Measurements from ENCODE around the gene DEFB131B. TPM values are rescaled to one million over a fixed set of nuclear protein-coding genes. Genes with fewer than 3 reads are reported as not detected.

DEFB131B gene
- total RNA-seq, 2 experiments from 2014 or later = not detected

DNA sequence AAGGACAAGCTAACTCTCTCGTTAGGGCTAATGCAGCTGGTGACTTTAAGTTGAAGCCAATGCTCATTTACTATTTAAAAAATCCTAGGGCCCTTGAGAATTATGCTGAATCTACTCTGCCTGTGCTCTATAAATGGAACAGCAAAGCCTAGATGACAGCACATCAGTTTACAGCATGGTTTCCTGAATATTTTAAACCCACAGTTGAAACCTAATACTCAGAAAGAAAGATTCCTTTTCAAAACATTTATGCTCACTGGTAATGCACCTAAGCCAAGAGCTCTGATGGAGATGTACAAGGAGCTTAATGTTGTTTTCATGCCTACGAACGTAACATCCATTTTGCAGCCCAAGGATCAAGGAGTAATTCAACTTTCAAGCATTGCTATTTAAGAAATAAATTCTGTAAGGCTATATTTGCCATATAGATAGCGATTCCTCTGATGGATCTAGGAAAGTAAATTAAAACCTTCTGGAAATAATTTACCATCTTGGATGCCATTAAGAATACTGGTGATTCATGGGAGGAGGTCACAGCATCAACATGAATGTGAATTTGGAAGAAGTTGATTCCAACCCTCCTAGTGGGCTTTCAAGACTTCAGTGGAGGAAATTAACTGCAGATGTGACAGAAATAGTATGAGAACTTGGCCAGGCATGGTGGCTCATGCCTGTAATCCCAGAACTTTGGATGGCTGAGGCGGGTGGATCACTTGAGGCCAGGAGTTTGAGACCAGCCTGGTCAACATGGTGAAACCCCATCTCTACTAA lies 35.7 kb downstream of the DEFB131B start:
- Mint-ChIP-seq H3K4me3 (no peak overlapping the region), H3K36me3 (ENCODE audit: low read depth) (peaks cover 55% of the 10 kb centered on the region), H3K9me3 (no peaks in the 10 kb centered on the region), H3K4me1 (ENCODE audit: low read depth) (peaks cover 15% of the 10 kb centered on the region), H3K27me3 (ENCODE audit: low read depth) (no peaks in the 10 kb centered on the region), H3K27ac (no peak overlapping the region)
- no peak for DNase-seq
- intact Hi-C loops (cut with micrococcal nuclease) = loop anchor here (5.0 kb wide), 3 partner anchors 112 to 518 kb away; partner anchors contain the start of gene CLPB
- CTCF ChIA-PET = interaction anchor here (0.8 to 1.2 kb wide), 2 partner anchors 12 to 63 kb away, joined by 3 read pairs; no protein-coding TSS in a partner anchor

DNA sequence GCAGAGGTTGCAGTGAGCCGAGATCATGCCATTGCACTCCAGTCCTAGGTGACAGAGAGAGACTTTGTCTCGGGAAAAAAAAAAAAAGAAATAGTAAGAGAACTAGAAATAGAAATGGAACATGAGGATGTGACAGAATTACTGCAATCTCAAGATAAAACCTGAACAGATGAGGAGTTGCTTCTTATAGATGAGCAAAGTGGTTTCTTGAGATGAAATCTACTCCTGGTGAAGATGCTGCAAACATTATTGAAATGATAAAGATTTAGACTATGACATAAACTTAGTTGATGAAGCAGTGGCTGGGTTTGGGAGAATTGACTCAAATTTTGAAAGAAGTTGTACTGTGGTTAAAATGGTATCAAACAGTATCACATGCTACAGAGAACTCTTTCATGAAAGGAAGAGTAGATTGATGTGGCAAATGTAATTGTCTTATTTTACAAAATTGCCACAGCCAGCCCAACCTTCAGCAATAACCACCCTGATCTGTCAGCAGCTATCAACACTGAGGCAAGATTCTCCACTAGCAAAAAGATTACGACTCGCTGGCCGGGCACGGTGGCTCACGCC lies 36.5 kb downstream of the DEFB131B start:
- no peaks in the 10 kb centered on the region for H3K9me3 Mint-ChIP-seq
- peaks cover 15% of the 10 kb centered on the region for H3K4me1 Mint-ChIP-seq (ENCODE audit: low read depth)
- no peak overlapping the region for H3K27ac Mint-ChIP-seq
- no peaks in the 10 kb centered on the region for H3K27me3 Mint-ChIP-seq (ENCODE audit: low read depth)
- DNase-seq = no peak
- CTCF ChIA-PET = no interaction called here
- H3K4me3 Mint-ChIP-seq = no peak overlapping the region
- intact Hi-C loops (cut with micrococcal nuclease) = loop anchor here (5.0 kb wide), 3 partner anchors 112 to 518 kb away; partner anchors contain the start of gene CLPB
- peaks cover 55% of the 10 kb centered on the region for H3K36me3 Mint-ChIP-seq (ENCODE audit: low read depth)

DNA sequence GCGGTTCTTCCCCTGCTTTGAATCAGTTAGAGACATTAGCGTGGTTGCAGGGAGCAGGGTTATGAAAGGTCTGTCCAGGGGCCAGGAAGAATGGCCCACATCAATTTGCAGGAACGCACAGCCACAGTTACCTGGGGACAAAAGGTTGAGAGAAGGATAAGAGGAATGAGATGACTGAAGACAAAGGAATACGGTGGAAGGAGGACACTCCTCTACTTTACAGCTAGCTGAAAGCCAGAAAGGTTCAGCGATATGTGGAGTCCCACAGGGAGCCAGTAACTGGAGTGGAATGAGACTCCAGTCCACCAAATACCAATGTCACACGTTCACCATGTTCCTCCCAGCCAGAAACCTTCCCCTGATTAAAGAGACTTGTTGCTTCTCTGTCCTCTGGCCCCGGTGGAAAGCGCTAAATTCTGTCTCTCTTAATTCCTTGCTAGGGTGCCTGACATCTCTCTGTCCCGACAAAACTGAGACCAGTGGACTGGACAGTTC lies 39.4 kb downstream of the DEFB131B start:
- intact Hi-C loops (cut with micrococcal nuclease) = no loop called here
- peaks cover 4% of the 10 kb centered on the region for H3K4me1 Mint-ChIP-seq (ENCODE audit: low read depth)
- H3K27me3 Mint-ChIP-seq (ENCODE audit: low read depth) = no peaks in the 10 kb centered on the region
- DNase-seq = no peak
- no peaks in the 10 kb centered on the region for H3K9me3 Mint-ChIP-seq
- peaks cover 43% of the 10 kb centered on the region for H3K36me3 Mint-ChIP-seq (ENCODE audit: low read depth)
- H3K4me3 Mint-ChIP-seq = no peak overlapping the region
- CTCF ChIA-PET = no interaction called here
- no peak overlapping the region for H3K27ac Mint-ChIP-seq

DNA sequence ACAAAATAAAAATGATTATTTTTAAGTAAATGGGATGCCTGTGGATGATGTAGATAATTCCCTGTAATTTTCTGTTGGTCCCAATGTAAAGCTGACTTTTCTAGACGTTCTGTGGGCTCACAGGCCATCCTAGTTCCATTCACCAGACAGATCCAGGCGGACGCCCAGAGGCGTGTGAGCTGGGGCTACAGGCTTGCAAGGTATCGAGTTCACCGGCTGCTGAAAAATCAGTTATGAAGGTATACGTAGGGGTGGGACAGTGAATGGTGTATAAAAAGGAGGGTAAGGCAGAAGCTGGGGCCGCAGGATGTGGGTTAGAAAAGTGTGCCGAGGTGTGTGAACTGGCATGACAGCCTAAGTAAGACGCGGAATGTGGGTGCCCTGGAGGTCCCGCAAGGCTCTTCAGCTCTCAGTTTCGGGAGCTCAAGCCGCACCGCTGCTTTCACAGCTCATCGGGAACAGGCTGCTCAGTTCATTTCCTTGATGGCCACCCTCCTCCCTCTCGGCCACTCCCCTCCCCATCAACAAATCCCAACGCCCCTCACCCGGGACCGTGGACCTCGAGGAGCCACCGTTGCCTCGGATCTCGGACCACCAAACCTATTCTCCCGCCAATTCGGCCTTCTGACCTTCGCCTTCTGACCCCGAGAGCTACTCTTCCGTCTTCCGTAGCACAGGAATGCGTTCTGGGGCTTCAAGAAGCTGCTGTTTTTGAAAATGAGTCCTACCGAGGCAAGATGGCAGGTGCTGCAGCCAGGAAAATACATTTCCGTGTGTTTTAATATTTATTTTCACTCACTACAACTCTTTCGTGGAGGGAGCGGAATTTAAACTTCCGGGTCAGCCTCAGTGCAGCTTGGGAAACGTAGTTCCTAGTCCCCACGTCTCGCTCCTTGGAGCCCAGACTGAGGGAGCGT lies 49.8 kb downstream of the DEFB131B start, which contains the start of gene XNDC1N:
XNDC1N (minus strand) TSS at position 775 of the 917 bp plus-strand sequence. CDS start 5,241 bp downstream, outside the sequence.
- intact Hi-C loops (cut with micrococcal nuclease) = loop anchor here (1.0 to 2.0 kb wide), 7 partner anchors 35 to 295 kb away; partner anchors contain the start of genes ANAPC15, LAMTOR1, LRRC51 and NUMA1
- Mint-ChIP-seq H3K4me3 (peak within 1 kb of the TSS; percentile 96), H3K27me3 (ENCODE audit: low read depth) (no peaks in the 10 kb centered on the region), H3K9me3 (no peaks in the 10 kb centered on the region), H3K36me3 (ENCODE audit: low read depth) (peaks cover 20% of the 10 kb centered on the region), H3K27ac (peak within 1 kb of the TSS; percentile 100), H3K4me1 (ENCODE audit: low read depth) (peaks cover 46% of the 10 kb centered on the region)
- CTCF ChIA-PET = interaction anchor here (0.9 to 2.3 kb wide), 7 partner anchors 9 to 174 kb away, joined by 3 to 8 read pairs (median 5); no protein-coding TSS in a partner anchor
- DNase-seq = peak; percentile 85

DNA sequence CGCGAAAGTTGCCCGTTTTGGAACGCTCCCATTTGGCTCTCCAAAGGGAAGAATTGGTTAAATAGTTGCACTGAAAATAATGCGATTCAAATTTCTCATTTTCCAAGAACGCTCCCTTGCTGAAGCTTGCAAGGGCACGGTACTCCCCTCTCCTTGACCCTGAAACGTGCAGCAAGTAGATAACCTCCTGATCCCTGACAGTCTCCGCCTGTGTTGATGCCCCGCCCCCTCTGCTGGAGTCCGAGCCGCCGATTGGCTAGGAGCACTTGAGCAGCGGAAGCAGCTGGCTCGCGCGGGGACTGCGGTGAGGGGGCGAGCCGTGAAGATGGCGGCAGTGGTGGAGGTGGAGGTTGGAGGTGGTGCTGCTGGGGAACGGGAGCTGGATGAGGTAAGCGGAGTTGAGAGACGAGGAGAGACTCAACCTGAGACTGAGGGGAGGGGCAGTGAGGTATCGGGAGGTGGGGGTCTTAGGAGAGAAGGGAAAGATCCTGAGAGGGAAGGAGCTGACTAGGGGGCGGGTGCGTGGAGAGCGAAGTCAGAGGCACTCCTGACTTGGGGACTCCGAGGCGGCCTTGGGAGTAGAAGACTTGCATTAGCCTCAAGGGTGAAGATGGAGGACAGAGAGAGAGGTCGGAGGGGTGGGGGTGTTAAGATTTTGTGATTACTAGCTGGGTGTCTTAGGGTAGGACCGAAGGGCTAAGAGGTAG lies 50.6 kb downstream of the DEFB131B start, which contains the start of gene RNF121:
RNF121 (plus strand) TSS at position 310 of the 707 bp plus-strand sequence; CDS start at position 326, 16 bp downstream.
- Mint-ChIP-seq H3K27me3 (ENCODE audit: low read depth) (no peaks in the 10 kb centered on the region), H3K4me1 (ENCODE audit: low read depth) (peaks cover 51% of the 10 kb centered on the region), H3K36me3 (ENCODE audit: low read depth) (peaks cover 17% of the 10 kb centered on the region), H3K27ac (peak within 1 kb of the TSS; percentile 100), H3K9me3 (no peaks in the 10 kb centered on the region), H3K4me3 (peak within 1 kb of the TSS; percentile 96)
- CTCF ChIA-PET = interaction anchor here (0.6 to 2.3 kb wide), 5 partner anchors 10 to 216 kb away, joined by 3 to 8 read pairs (median 5); no protein-coding TSS in a partner anchor
- intact Hi-C loops (cut with micrococcal nuclease) = loop anchor here (1.0 to 2.0 kb wide), 7 partner anchors 34 to 294 kb away; partner anchors contain the start of genes ANAPC15, LAMTOR1, LRRC51 and NUMA1
- DNase-seq = peak; percentile 99

DNA sequence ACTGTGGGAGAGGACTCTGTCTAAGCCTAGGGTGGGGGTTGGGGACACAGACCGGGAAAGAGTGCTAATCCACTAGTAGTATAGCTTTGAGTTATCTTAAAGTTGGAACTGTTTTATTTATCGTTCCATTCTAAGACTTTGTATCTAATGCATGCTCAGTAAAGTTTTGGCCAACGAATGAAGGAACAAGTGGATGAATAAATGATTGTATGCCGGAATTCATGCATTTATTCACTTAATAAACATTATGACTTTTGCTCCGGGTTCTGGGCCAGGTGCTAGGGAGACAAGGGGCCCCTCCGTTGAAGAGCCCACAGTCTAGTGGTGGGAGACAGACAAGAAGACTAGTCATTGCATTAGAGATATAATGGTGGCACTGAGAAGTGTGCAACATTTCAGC lies 51.2 kb downstream of the DEFB131B start:
- Mint-ChIP-seq H3K4me1 (ENCODE audit: low read depth) (peaks cover 57% of the 10 kb centered on the region), H3K4me3 (peak overlapping the region; percentile 96), H3K27me3 (ENCODE audit: low read depth) (no peaks in the 10 kb centered on the region), H3K9me3 (no peaks in the 10 kb centered on the region), H3K27ac (peak overlapping the region; percentile 100), H3K36me3 (ENCODE audit: low read depth) (peaks cover 17% of the 10 kb centered on the region)
- intact Hi-C loops (cut with micrococcal nuclease) = loop anchor here (2.0 kb wide), 3 partner anchors 33 to 293 kb away; partner anchors contain the start of gene LAMTOR1
- DNase-seq = no peak
- CTCF ChIA-PET = interaction anchor here (0.6 to 2.3 kb wide), 3 partner anchors 9 to 216 kb away, joined by 3 to 5 read pairs (median 3); no protein-coding TSS in a partner anchor

DNA sequence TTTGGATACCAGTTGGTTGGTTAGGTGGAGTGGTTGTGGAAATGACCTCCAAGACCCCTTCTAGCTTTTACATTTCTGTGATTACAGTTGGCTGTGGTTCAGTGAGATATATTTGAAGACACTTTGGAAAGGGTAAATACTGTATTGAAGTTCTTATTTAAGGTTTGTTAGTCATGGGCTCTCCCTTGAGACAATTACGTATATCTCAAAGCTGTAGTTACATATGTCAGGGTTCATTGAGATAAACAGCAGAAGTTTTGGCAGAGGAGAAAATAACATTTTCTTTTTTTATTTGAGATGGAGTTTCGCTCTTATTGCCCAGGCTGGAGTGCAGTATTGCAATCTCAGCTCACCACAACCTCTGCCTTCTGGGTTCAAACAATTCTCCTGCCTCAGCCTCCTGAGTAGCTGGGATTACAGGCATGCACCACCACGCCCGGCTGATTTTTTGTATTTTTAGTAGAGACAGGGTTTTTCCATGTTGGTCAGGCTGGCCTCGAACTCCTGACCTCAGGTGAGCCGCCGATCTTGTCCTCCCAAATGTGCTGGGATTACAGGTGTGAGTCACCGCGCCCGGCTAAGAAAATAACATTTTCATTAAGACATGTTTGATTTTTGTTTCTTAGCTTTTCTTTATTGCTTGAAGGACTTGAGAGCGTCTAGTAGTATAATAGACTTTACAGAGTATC lies 52.4 kb downstream of the DEFB131B start:
- peak; percentile 17 for DNase-seq
- H3K4me3 Mint-ChIP-seq = peak overlapping the region; percentile 96
- intact Hi-C loops (cut with micrococcal nuclease) = no loop called here
- H3K27ac Mint-ChIP-seq = peak overlapping the region; percentile 51
- CTCF ChIA-PET = interaction anchor here (0.7 to 2.3 kb wide), 3 partner anchors 8 to 502 kb away, joined by 3 to 5 read pairs (median 3); no protein-coding TSS in a partner anchor
- H3K27me3 Mint-ChIP-seq (ENCODE audit: low read depth) = no peaks in the 10 kb centered on the region
- no peaks in the 10 kb centered on the region for H3K9me3 Mint-ChIP-seq
- H3K4me1 Mint-ChIP-seq (ENCODE audit: low read depth) = peaks cover 61% of the 10 kb centered on the region
- H3K36me3 Mint-ChIP-seq (ENCODE audit: low read depth) = peaks cover 15% of the 10 kb centered on the region

DNA sequence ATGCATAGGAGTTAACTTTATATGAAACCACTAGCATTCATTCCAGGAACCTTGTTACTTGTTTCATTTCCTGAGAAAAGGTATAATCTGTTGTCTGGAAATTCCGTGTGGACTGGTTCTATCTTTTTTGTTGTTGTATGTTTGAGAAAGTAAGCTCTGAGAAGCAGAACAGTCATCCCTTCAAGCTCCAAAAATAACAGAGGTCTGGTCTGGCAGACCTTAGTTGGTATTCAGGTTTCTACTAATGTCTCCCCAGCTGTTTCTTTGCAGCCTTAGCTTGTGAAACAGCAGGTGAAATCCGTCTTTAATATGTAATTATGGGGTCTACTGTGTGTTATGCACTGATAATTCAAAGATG lies 53.0 kb downstream of the DEFB131B start:
- H3K4me1 Mint-ChIP-seq (ENCODE audit: low read depth) = peaks cover 61% of the 10 kb centered on the region
- no peaks in the 10 kb centered on the region for H3K9me3 Mint-ChIP-seq
- peaks cover 15% of the 10 kb centered on the region for H3K36me3 Mint-ChIP-seq (ENCODE audit: low read depth)
- H3K27me3 Mint-ChIP-seq (ENCODE audit: low read depth) = no peaks in the 10 kb centered on the region
- DNase-seq = no peak
- H3K27ac Mint-ChIP-seq = peak overlapping the region; percentile 10
- peak overlapping the region; percentile 38 for H3K4me3 Mint-ChIP-seq
- CTCF ChIA-PET = interaction anchor here (0.7 to 1.2 kb wide), 2 partner anchors 12 to 502 kb away, joined by 3 read pairs; no protein-coding TSS in a partner anchor
- intact Hi-C loops (cut with micrococcal nuclease) = no loop called here

DNA sequence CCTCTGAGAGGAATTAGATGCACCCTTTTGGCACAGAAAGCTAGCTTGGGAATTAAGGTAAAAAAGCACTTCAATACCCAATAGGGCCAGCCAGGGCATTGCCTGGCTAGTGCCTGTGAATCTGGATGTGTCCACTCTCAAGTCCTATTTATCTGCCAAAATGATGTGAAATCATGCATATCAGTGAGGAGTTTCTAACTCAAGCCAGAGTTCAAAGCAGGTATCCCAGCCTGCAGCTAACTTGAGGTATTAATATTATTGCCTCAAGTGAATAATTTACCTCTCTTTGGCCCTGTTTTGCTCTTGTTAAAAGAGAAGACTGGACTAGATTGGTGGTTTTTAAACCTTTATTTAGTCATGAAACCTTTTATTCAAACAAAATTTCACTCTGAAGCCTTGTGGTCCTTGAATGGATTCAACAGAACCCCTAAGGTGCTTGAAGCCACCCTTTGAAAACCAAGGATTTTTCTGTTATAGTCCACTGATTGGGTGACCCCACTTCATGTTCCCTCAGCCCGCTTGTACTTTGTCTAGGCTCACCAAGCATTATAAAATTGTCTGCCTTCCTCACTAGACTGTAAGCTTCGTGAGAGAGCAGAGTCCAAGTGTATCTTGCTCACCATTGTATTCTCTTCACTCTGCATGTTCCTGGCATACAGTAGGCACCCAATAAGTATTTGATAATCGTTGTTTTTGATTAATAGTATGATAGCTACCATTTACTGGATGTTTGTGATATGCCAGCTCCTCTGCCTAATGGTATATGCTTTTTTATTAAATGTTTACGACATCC lies 55.1 kb downstream of the DEFB131B start:
- peaks cover 9% of the 10 kb centered on the region for H3K36me3 Mint-ChIP-seq (ENCODE audit: low read depth)
- CTCF ChIA-PET = no interaction called here
- no peak for DNase-seq
- H3K27ac Mint-ChIP-seq = no peak overlapping the region
- no peaks in the 10 kb centered on the region for H3K27me3 Mint-ChIP-seq (ENCODE audit: low read depth)
- H3K4me3 Mint-ChIP-seq = no peak overlapping the region
- intact Hi-C loops (cut with micrococcal nuclease) = no loop called here
- H3K9me3 Mint-ChIP-seq = no peaks in the 10 kb centered on the region
- peaks cover 54% of the 10 kb centered on the region for H3K4me1 Mint-ChIP-seq (ENCODE audit: low read depth)

Measured in activated naive CD4-positive, alpha-beta T cell treated with anti-CD3 and anti-CD28 coated beads for 36 hours (primary cell).